Stimulated activated CD4-positive, alpha-beta T cell treated with anti-CD3 and anti-CD28 coated beads, Interleukin-4, amount 100 ng/mL, for 48 hours (primary cell): Measurements from ENCODE around the gene SLAMF9.

Source experiments
- DNase-seq, 2 donors: peaks; one replicate each; pipeline ENCODE4 v3.0.0-alpha.2; 2020; ENCODE audit warnings: low read depth in 2 of 2

The SLAMF9 gene

DNA sequence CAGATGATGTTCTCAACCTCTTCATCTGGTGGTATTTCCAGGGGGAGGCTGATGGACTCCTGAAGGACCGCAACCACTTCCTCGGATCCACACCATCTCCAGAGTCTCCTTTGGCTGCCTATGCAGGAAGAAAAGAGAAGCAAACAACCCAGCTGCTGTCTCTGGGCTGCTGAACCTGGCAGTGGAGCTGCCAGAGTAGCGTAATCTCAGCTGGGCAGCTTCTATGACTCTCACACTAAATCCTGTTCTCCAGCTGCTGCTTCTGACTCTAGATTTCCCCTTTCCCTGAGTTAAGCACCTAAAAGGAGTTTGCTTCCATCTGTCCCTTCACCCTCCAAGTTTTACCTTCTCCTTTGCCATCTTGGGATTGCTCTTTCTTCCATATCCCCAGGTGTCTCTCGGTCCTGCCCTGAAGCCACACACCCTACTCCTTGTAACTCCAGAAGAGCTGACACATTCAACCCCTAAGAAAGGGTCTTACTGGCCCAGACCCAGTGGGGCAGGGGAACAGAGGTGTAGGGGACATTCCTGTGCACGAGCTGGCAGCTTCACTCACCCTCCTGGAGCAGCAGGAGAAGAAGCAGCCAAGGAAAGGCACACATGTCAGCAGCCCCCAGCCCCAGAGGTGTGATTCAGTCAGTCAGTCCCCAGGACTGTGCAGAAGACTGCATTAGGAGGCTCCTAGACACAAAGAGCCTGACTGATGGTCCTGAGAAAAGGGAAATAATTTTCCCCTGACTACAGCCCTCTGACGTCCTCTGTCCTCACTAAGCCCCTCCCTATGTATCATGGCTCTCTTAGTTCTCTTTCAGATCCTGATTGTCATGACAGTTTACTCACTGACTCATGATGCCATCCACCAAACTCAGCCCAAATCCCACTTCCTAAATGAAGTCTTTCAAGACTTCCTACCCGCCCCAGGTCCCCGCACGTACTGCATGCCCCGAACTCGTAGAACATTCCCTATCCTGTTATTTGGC is at the start of gene SLAMF9:
Gene SLAMF9, minus strand, starts transcription at position 702 of the 980 bp plus-strand sequence. Its CDS starts 100 bp downstream, at position 602.
- no peak for DNase-seq

DNA sequence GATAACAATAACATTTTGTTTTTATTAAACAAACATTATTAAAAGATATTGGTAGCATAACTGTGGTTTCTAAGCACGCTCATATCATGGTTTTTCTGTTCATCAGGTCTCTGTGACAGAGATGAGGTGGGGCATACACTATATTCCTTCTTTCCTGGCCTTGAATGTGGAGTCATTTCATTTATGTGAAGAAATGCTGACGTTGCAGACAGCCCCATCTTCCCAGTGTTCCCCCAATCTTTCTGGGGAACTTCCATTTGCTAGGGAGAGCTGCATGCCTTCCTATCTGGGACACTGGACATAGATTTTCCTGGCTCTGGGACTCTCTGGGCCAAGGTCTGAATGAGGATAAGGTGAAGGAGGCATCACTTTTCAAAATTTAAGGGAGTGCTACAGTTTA is 47.4 kb upstream of the SLAMF9 start:
- no peak for DNase-seq

DNA sequence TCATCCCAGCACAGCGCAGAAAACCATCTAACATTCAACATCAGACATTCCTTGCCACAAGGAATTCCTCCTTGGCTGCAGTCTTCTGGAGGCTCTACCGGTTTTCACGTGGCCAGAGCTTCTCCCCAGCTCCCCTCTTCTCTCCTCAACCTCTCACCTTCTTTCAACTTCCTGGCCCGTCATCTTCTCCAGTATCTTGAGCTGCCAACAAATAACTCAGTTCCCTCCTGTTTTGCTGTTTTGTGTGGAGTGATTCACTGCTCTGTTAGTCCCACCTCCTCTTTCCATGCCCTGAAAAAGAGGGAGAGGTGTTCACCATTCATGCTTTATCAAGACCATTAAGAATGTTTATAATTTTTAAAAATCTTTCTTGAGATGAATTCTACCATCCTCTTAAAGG is 45.2 kb upstream of the SLAMF9 start:
- no peak for DNase-seq

DNA sequence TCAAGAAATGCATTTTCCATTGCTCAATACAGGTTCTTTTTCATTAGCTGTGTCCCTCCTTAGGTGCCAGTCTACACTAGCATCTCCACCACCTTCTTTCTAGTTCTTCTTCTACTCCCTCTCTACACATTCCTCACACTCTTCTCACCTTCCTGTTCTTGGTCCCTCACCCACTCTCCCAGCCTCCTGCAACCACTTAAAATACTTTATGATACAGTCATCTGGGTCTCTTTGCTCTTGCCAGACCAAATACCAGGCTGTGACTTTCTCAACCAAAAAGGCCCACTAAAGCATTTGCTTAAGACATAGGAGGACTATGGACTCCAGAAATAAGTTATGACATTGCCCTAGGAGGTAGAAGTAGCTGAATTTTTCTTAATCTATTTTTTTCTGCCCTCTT is 42.6 kb upstream of the SLAMF9 start:
- no peak for DNase-seq

DNA sequence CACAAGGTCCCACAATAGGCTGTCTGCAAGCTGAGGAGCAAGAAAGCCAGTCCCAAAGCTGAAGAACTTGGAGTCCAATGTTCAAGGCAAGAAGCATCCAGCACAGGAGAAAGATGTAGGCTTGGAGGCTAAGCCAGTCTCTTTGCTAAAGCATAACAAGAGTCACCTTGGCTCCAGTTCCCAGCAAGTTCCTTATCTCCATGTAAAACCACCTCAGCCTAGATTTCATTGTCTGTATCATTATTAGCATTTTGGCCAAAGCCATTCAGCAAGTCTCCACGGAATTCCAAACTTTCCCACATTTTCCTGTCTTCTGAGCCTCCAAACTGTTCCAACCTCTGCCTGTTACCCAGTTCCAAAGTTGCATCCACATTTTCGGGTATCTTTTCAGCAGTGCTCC is 40.9 kb upstream of the SLAMF9 start:
- no peak for DNase-seq

DNA sequence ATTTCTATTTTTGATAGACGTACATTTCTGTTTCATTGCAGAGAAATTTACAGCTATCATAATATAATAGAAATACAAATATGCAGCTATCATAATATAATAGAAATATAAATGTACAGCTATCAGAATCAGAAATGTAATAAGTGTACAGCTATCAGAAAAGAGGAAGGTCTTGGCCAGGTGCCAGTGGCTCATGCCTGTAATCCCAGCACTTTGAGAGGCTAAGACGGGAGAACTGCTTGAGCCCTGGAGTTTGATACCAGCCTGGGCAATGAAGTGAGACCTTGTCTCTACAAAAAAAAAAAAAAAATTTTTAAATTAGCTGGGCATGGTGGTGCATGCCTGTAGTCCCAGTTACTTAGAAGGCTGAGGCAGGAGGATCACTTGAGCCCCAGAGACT is 39.9 kb upstream of the SLAMF9 start:
- DNase-seq, result no peak

DNA sequence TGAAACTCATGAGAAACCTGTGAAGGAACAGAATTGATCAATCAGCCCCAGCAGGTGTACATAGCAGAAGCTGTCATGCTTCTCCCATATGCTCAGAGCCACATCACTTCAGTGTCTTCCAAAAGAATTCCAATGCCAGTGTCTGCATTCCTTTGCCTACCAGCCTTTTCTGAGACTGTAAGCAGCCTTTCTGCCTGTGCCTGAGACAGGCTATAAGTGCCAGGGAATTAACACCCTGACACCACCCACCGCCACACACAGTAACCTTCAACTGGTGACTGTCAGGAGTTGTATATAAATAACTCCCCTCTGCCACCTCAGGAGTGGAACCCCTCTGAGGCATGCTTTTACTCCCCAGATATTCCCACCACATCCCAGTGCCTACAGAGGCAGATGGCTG is 38.1 kb upstream of the SLAMF9 start:
- no peak for DNase-seq

DNA sequence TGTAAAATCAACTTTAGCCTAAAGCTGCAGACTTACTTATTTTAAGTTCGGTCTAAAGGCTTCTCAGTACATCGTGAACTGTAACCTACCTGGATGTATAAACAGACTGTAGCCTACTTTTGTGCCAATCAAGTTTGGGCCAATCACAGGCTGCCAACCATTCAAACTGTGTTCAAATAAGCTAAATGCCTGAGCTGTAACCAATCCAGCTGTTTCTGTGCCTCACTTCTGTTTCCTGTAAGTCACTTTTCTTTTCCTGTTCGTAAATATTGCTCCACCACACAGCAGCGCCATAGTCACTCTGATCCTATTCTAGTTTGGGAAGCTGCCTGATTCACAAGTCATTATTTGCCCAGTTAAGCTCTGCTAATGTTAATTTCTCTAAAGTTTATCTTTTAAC is 37.5 kb upstream of the SLAMF9 start:
- DNase-seq, result no peak

DNA sequence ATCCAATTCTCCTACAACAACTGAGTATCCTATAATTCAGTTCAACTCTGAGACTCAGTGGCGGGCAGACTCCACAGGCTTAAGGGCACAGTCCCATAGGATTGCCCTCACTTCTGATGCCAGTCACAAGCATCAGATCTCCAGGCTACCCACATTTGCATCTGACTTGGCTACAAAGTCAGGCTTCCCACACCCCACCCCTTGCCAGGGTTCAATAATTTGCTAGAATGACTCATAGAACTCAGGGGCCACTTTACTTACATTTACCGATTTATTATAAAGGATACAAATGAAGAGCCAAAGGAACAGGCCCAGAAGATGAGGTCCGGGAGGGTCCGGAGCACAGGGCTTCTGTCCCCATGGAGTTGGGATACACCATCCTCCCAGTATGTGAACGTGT is 36.0 kb upstream of the SLAMF9 start:
- DNase-seq, result no peak

DNA sequence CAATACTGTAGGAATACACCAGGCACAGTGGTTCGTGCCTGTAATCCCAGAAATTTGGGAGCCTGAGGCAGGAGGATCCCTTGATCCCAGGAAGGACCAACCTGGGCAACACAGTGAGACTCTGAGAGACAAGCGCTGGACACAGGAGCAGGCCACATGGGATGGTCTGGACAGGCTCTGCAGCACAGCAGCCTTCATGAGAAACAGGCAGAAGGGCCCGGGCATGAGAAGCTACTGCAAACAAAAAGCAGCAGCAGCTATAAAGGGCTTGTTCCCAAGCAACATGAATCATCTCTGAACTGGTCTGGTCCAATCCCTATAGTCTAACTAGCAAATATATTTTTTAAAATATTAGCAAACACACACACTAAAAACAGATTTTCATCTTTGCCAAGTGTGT is 35.5 kb upstream of the SLAMF9 start:
- no peak for DNase-seq

DNA sequence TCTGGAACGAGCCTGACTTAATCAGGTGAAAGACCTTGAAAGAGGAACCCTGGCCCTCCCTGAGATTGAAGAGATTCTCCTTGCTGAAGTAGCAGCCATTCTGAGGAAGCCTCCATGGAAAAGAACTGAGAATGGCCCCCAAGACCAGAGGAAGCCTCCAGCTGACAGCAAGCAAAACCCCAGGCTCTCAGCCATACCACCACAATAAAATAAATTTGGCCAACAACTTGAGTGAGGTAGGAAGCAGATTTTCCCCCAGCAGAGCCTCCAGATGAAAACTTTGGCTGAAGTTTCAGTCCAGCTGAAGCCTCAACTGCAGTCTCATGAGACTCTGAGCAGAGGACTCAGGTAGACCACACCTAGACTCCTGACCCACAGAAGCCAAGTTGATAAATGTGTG is 34.0 kb upstream of the SLAMF9 start:
- DNase-seq, result no peak

DNA sequence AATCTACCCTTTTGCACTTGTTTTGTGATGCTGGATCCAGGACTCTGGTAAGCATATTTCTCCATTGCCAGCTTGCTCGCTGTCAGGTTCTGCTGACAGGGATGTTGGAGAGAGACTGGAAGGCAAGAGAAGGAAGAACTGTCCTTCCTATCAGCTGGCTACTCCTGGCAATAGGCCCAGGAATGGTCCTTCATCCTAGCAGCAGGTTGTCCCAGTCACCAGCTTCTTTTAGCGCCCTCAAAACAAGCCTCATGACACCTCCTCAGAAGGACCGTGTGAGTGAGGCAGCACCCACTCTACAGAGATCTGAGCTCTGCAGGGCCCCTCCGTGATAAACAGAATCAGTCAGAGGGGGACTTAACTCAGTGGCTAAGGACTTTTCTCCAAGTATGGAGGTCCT is 33.1 kb upstream of the SLAMF9 start:
- no peak for DNase-seq

DNA sequence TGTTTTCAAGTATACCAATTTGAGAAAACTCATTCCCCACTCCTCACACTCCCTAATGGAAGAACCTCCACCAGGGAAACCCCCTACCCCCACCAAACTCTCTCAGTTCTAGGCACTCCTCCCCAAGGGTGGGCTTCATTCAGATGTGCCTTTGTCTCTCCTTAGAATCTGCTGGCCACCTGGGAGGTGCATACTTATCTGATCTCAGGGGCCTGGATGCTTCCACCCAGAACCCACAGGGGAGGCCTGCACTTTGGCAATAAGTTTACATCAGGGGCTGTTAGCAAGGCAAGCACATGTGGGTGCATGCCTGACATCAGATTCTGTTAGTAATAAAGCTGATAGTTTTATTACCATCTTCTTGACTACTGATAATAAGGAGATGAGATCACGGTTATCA is 32.5 kb upstream of the SLAMF9 start:
- no peak for DNase-seq

DNA sequence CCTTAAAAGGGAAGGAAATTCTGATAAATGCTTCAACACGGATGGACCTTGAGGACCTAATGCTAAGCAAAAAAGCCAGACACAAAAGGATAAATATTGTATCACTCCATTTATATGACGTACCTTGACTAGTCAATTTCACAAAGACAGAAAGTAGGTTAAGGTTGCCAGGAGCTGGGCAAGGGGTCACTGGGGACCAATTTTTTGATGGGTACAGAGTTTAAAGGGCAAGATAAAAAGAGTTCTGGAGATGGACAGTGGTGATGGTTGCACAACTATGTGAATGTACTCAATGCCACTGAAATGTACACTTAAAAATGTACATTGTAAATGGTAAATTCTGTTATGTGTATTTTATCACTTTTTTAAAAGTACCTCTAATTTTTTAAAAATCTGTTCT is 32.1 kb upstream of the SLAMF9 start:
- no peak for DNase-seq

DNA sequence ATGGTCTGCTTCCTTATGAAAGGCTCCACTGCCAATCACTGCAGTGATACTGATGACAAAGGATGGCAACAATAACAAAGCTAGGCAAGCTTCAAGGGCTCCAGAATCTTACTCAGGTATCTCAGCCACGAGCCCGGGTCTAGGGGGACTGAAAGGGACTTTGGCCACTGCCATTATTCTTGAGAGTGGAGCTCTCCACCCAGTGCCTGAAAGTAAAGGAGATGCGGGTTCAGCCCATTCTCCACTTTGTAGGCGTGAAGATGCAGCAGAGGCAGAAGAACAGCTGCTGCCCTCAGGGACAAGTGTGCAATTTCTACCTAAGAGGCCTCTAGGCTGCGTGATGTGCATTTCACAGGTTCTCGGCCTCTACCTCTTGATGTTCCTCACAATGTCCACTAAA is 31.4 kb upstream of the SLAMF9 start:
- no peak for DNase-seq

DNA sequence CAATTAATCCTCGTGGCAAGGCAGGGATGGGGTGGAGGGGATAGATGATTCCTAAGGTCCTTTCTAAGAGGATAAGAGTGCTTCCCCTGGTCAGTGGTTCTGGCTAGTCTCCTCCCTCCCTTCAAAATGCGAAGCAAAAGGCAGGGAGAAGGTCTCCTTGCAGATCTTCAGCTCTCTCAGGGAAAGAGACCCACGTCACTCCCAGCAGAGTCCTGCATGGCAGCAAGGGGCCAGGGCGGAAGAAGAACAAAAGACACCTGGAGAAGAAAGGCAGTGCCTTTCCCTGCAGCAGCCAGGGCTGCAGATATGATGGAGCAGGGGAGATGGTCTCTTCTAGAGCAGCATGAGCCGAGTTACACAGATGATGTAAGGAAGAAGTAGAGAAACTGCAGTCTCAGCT is 29.6 kb upstream of the SLAMF9 start:
- DNase-seq, result no peak

DNA sequence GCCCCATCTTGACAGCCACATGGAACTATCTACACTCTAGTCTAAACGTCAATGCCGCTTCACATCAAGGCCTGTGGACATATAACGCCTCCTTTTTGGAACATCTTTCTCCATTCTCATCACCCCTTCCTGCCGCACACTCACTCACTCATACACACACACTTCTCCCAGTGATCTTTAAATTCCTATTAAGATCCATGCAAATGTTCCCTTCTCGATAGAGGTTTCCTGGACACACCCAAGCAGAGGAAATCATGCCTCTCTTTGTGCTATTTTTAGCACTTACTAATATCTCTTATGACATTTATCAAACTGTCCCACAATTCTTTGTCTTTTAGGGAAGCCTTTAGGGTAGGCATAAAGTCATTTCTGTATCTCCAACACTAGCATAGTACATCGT is 28.2 kb upstream of the SLAMF9 start:
- DNase-seq, result no peak

DNA sequence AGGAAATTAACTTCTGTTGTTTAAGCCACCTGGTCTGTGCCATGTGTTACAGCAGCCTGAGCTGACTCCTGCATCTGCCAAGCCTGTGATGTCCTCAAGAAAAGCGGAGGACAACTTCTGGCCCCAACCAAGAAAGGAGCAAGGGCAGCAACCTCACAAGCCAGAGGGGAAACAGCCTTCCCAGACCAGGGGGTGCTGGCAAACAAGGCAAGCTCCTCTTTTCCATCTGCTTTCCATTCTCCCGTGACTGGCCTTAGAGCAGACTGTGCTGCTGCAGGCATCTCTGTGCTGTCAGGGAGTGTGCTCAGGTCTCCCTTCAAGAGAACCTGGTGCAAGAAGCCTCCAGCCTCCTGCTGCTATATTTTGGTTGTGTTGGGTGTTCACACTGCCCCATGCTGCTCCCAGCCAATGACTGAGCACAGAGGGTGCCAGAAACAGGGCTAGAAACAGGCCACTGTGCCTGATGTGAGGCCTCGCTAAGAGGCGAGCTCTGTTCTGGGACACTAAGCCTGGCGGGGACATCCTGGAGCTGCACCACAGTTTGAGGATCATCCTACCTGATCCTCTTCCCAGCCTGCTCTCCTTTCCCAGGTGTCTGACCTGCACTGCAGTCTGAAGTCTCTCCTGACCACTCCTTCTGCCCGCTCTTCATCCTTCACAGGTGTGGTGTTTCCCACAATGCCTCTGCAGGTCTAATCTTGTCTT is 27.5 kb upstream of the SLAMF9 start:
- no peak for DNase-seq

DNA sequence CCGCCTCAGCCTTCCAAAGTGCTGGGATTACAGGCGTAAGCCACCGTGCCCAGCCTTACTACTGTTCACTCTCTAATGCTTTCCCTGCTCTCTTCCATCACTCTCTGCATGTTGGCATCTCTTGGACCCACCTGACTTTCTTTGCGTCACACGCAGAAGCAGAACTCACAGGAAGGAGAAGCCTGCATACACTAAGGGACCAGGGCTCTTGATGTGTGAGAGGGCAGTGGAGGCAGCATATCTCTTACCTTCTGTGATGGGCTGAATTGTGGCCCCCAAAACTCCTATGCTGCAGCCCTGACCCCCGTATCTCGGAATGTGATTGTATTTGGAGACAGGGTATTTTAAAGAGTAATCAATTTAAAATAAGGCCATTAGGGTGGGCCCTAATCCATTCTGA is 26.7 kb upstream of the SLAMF9 start:
- no peak for DNase-seq

DNA sequence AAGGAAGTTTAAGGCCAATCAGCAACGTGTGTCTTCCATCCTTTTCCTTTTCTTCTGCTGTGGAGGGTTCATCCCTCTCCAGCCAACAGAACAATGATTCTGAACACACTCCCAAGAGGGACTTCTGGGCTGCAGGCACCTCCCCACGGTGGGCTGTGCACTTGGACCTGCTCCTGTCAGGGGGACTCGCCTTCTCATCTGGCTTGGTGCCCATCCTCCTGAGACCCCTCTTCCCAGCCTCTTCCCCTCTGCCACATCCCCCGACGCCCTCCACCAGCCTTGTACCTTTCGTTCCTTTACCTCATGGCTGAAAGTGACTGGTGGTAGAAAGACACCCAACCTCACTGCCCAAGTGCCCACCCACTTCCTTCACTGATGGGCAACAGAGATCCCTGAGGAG is 26.0 kb upstream of the SLAMF9 start:
- DNase-seq, result no peak

DNA sequence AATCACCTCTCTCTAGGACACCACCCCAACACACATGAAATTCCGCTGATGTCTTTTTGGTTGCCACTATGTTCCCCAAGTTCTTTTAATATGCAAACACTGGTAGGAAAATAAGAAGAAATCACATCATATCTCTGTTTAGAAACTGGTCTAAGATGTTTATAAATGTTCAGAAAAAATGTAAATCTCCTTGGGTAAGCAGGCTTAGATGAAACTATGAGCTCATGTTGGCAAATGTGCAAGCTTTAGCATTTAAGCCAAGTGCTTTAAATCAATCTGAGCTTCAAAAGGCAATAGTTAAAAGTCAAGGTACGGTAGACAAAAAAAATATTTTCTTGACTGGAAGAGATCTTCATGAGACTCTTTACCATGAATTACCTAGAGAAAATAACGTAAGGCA is 25.2 kb upstream of the SLAMF9 start:
- DNase-seq, result no peak

DNA sequence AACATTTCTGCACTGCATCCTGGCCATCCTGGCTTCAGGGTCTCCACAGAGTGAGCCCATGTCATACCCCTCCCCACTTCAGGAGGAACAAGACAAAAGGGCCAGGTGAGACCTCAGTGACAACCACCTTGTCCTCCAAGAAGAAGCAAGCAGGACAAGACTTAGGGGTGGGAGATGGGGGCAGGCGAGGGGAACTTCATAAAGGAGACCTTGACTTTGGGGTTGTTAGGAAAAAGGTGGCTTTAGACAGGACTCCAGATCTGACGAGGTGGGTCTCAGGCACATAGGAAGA is 24.0 kb upstream of the SLAMF9 start:
- no peak for DNase-seq

DNA sequence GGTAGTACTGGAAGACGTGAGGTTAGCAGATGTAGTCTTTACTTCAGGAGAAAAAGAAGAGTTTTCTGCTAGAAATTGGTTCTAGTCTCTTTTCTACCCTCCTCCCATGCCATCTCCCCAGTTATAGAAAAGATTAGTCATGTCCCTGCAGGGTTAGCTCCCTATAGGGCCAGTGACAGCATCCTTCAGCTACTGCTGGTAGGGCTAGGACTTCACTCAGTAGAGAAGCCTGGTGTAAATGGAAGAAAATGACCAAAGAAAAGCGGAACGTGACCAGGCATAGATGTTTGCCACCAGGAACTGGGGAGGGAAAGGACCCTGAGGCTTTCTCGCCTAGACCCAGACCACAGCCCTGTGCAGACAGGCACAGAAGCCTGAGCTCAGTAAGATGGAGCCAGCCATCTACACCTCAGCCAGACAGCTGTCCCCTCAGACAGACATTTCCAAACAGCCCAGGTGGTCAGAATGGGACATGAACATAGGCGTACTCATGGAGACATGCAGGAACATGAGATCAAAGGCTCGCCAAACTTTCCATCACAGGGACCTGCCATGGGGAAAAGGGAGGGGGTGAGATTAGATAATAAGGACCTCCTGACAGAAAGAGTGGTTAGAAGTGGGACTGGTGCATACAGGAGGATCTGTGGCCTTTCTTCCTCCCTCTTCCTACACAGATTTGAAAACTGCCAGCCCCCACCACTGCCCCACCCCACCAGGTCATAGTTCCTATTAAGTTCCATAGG is 23.5 kb upstream of the SLAMF9 start:
- no peak for DNase-seq
